ENCODE data around the gene SLC22A2.

Gene SLC22A2

GRCh38 chr6:160273196-160273595, 14.6 kb upstream of the SLC22A2 start:
- no peak for DNase-seq

- DNase-seq, result no peak
Measured at GRCh38 chr6:160272707-160273106, 14.1 kb upstream of the SLC22A2 start.

GRCh38 chr6:160270347-160270746, 11.7 kb upstream of the SLC22A2 start:
- no peak for DNase-seq

GRCh38 chr6:160269771-160270170, 11.2 kb upstream of the SLC22A2 start:
- DNase-seq, result no peak

GRCh38 chr6:160269023-160269521, 10.5 kb upstream of the SLC22A2 start:
- DNase-seq, result no peak

- no peak for DNase-seq
Measured at GRCh38 chr6:160267102-160267501, 8.5 kb upstream of the SLC22A2 start.

GRCh38 chr6:160265869-160266476, 7.4 kb upstream of the SLC22A2 start:
- DNase-seq, result peak in 1 of 2 experiments; percentile 14

GRCh38 chr6:160264061-160264612, 5.5 kb upstream of the SLC22A2 start:
- DNase-seq, result no peak

- no peak for DNase-seq
Measured at GRCh38 chr6:160263196-160263939, 4.7 kb upstream of the SLC22A2 start.

- no peak for DNase-seq
Measured at GRCh38 chr6:160261991-160262680, 3.5 kb upstream of the SLC22A2 start.

GRCh38 chr6:160260803-160261450, 2.3 kb upstream of the SLC22A2 start:
- DNase-seq, result no peak

GRCh38 chr6:160260367-160260766, 1.7 kb upstream of the SLC22A2 start:
- DNase-seq, result no peak

- DNase-seq, result no peak
Measured at GRCh38 chr6:160259598-160259997, 977 bp upstream of the SLC22A2 start.

- DNase-seq, result no peak
Measured at GRCh38 chr6:160259143-160259425, 463 bp upstream of the SLC22A2 start.

GRCh38 chr6:160256445-160256844, 2.2 kb downstream of the SLC22A2 start:
- no peak for DNase-seq

GRCh38 chr6:160254467-160255312, 3.9 kb downstream of the SLC22A2 start:
- DNase-seq, result no peak

GRCh38 chr6:160253714-160254113, 4.9 kb downstream of the SLC22A2 start:
- no peak for DNase-seq

- DNase-seq, result no peak
Measured at GRCh38 chr6:160253292-160253691, 5.3 kb downstream of the SLC22A2 start.

GRCh38 chr6:160252073-160252813, 6.4 kb downstream of the SLC22A2 start:
- DNase-seq, result no peak

- DNase-seq, result no peak
Measured at GRCh38 chr6:160249671-160250070, 8.9 kb downstream of the SLC22A2 start.

GRCh38 chr6:160248538-160248937, 10.1 kb downstream of the SLC22A2 start:
- DNase-seq, result no peak
